ENCODE data around the gene STXBP1.

GRCh38 chr9:127700140-127700539 lies 88.1 kb downstream of the STXBP1 start:
- TF ChIP-seq EZH2phosphoT487 (IDR thresholded peaks at IDR 0.05; ENCODE audit: insufficient read depth, low read depth) (no peak), EZH2 (IDR thresholded peaks at IDR 0.05; ENCODE audit: insufficient read depth, poor library complexity, severe bottlenecking) (no peak)

All from GM23248 (cell line).